Measurements from ENCODE around the gene SLC35F3.

DNA sequence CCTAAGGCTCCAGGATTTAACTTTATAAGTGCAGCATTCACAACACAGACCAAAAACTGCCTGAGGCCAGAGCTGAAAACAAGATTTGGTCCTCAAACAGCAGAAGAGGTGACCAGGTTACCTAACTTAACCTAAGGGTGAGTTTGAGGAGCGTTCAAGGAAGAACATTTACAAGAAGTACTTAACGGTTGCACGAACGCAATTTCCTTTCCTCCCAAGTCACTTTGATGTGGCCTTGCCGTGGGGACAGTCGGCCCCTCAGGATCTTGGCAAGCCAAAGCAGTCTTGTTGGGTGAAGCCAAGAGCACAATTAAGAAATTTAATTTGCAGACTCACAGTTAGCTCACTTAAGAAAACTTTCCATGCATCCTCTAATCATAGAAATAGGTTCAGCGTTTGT is 266.1 kb downstream of the SLC35F3 start:
- TF ChIP-seq EZH2 (IDR thresholded peaks at IDR 0.05; ENCODE audit: low read length) = no peak
- no peak for TF ChIP-seq CTCF (optimal IDR thresholded peaks at IDR 0.05 in 1 of 3, IDR thresholded peaks at IDR 0.05 in 1 of 3, conservative IDR thresholded peaks at IDR 0.05 in 1 of 3; ENCODE audit: extremely low read depth in 1 of 3, insufficient read depth in 2 of 3, low read length in 3 of 3)
